ENCODE data around the gene ZNF681.

Gene ZNF681

GRCh38 chr19:23774524-23774971, 15.9 kb upstream of the ZNF681 start:
- H3K27me3 ChIP-seq (ENCODE audit: insufficient read depth, low read length): no peaks in the 10 kb centered on the region
- H3K36me3 ChIP-seq (ENCODE audit: insufficient read depth, low read length): no peaks in the 10 kb centered on the region
- no peaks in the 10 kb centered on the region for H3K79me2 ChIP-seq (ENCODE audit: control insufficient read depth, insufficient read depth, low read length, unreplicated experiment)
- no peak overlapping the region for H2AFZ ChIP-seq (ENCODE audit: low read length, unreplicated experiment)
- no peak overlapping the region for H3K4me3 ChIP-seq (ENCODE audit: low read depth, low read length)
- H3K27ac ChIP-seq (ENCODE audit: low read depth, low read length): peak overlapping the region; percentile 29; the same call in 1 of the 2 replicates
- H3K4me1 ChIP-seq (ENCODE audit: control insufficient read depth, insufficient read depth, low read length, unreplicated experiment): no peaks in the 10 kb centered on the region

- no peak overlapping the region for H2AFZ ChIP-seq (ENCODE audit: low read length, unreplicated experiment)
- no peaks in the 10 kb centered on the region for H3K36me3 ChIP-seq (ENCODE audit: insufficient read depth, low read length)
- no peaks in the 10 kb centered on the region for H3K4me1 ChIP-seq (ENCODE audit: control insufficient read depth, insufficient read depth, low read length, unreplicated experiment)
- peak overlapping the region; percentile 29; the same call in 1 of the 2 replicates for H3K27ac ChIP-seq (ENCODE audit: low read depth, low read length)
- no peak overlapping the region for H3K4me3 ChIP-seq (ENCODE audit: low read depth, low read length)
- no peaks in the 10 kb centered on the region for H3K79me2 ChIP-seq (ENCODE audit: control insufficient read depth, insufficient read depth, low read length, unreplicated experiment)
- no peaks in the 10 kb centered on the region for H3K27me3 ChIP-seq (ENCODE audit: insufficient read depth, low read length)
Observed at GRCh38 chr19:23774106-23774505, 15.4 kb upstream of the ZNF681 start.

- no peak overlapping the region for H3K27ac ChIP-seq (ENCODE audit: low read depth, low read length)
- no peaks in the 10 kb centered on the region for H3K27me3 ChIP-seq (ENCODE audit: insufficient read depth, low read length)
- no peak overlapping the region for H3K4me3 ChIP-seq (ENCODE audit: low read depth, low read length)
- H3K4me1 ChIP-seq (ENCODE audit: control insufficient read depth, insufficient read depth, low read length, unreplicated experiment): no peaks in the 10 kb centered on the region
- H2AFZ ChIP-seq (ENCODE audit: low read length, unreplicated experiment): no peak overlapping the region
- H3K36me3 ChIP-seq (ENCODE audit: insufficient read depth, low read length): no peaks in the 10 kb centered on the region
- H3K79me2 ChIP-seq (ENCODE audit: control insufficient read depth, insufficient read depth, low read length, unreplicated experiment): no peaks in the 10 kb centered on the region
Observed at GRCh38 chr19:23772675-23773063, 14.0 kb upstream of the ZNF681 start.

- no peaks in the 10 kb centered on the region for H3K79me2 ChIP-seq (ENCODE audit: control insufficient read depth, insufficient read depth, low read length, unreplicated experiment)
- no peaks in the 10 kb centered on the region for H3K36me3 ChIP-seq (ENCODE audit: insufficient read depth, low read length)
Observed at GRCh38 chr19:23771761-23772674, 13.3 kb upstream of the ZNF681 start.

DNA sequence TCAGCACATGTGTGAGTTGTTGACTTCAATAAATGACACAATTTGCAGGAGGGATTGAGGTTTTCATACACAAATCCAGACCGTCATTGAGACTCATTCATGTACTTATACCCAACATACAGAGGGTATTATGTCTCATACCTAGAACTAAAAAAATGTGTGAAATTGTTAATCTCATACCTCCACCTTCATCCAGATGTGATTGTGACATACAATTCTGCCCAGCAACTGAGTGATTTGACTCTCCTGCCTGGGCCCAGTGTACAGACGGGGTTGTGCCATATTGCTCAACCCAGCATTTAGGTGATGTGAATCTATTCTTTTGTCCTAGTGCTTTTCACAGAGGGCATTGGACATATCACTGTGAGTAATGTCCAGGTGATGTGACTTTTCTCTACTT, 12.6 kb upstream of the ZNF681 start:
- Histone ChIP-seq H3K4me1 (ENCODE audit: control insufficient read depth, insufficient read depth, low read length, unreplicated experiment) (no peaks in the 10 kb centered on the region), H2AFZ (ENCODE audit: low read length, unreplicated experiment) (no peak overlapping the region), H3K27me3 (ENCODE audit: insufficient read depth, low read length) (no peaks in the 10 kb centered on the region), H3K79me2 (ENCODE audit: control insufficient read depth, insufficient read depth, low read length, unreplicated experiment) (no peaks in the 10 kb centered on the region), H3K27ac (ENCODE audit: low read depth, low read length) (no peak overlapping the region), H3K36me3 (ENCODE audit: insufficient read depth, low read length) (no peaks in the 10 kb centered on the region), H3K4me3 (ENCODE audit: low read depth, low read length) (no peak overlapping the region)

More at GRCh38 chr19:23771761-23772674, 13.3 kb upstream of the ZNF681 start:
- no peak overlapping the region for H3K4me3 ChIP-seq (ENCODE audit: low read depth, low read length)
- H3K4me1 ChIP-seq (ENCODE audit: control insufficient read depth, insufficient read depth, low read length, unreplicated experiment): no peaks in the 10 kb centered on the region
- H3K27me3 ChIP-seq (ENCODE audit: insufficient read depth, low read length): no peaks in the 10 kb centered on the region
- no peak overlapping the region for H2AFZ ChIP-seq (ENCODE audit: low read length, unreplicated experiment)
- H3K27ac ChIP-seq (ENCODE audit: low read depth, low read length): no peak overlapping the region

GRCh38 chr19:23770672-23771250, 12.1 kb upstream of the ZNF681 start:
- no peaks in the 10 kb centered on the region for H3K79me2 ChIP-seq (ENCODE audit: control insufficient read depth, insufficient read depth, low read length, unreplicated experiment)
- no peak overlapping the region for H2AFZ ChIP-seq (ENCODE audit: low read length, unreplicated experiment)
- H3K4me3 ChIP-seq (ENCODE audit: low read depth, low read length): no peak overlapping the region
- no peak overlapping the region for H3K27ac ChIP-seq (ENCODE audit: low read depth, low read length)
- no peaks in the 10 kb centered on the region for H3K4me1 ChIP-seq (ENCODE audit: control insufficient read depth, insufficient read depth, low read length, unreplicated experiment)
- H3K36me3 ChIP-seq (ENCODE audit: insufficient read depth, low read length): no peaks in the 10 kb centered on the region
- no peaks in the 10 kb centered on the region for H3K27me3 ChIP-seq (ENCODE audit: insufficient read depth, low read length)

DNA sequence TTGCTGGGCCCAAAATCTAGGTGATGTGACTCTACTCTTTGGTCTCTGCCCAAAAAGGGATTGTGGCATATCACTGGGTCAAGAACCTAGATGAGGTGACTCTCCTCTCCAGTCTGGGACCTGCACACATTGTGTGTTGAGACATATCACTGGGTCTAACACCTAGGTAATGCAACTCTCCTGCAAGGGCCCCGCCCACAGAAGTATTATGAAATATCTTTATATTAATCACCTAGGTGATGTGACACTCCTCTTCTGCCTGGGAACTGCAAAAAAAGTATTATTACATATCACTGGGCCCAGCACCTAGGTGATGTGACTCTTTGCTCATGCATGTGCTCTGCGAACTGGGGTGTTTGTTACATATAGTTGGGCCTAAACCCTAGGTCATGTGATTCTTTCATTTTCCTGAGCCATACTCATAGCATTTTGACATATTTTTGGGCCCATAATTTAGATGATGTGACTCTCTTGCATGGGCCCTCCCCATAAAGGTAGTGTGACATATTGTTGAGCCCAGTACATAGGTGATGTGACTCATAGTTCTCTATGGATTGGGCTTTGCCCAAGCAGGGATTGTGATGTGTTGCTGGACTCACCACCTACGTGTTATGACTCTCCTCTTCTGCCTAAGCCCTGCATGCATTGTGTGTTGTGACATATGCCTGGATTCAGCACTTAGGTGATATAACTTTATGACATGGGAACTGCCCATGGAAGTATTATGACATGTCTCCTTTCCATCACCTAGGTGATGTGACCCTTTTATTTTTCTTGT, 11.2 kb upstream of the ZNF681 start:
- Histone ChIP-seq H3K4me1 (ENCODE audit: control insufficient read depth, insufficient read depth, low read length, unreplicated experiment) (no peaks in the 10 kb centered on the region), H3K27me3 (ENCODE audit: insufficient read depth, low read length) (no peaks in the 10 kb centered on the region), H3K27ac (ENCODE audit: low read depth, low read length) (no peak overlapping the region), H3K4me3 (ENCODE audit: low read depth, low read length) (no peak overlapping the region), H2AFZ (ENCODE audit: low read length, unreplicated experiment) (no peak overlapping the region), H3K79me2 (ENCODE audit: control insufficient read depth, insufficient read depth, low read length, unreplicated experiment) (no peaks in the 10 kb centered on the region), H3K36me3 (ENCODE audit: insufficient read depth, low read length) (no peaks in the 10 kb centered on the region)

DNA sequence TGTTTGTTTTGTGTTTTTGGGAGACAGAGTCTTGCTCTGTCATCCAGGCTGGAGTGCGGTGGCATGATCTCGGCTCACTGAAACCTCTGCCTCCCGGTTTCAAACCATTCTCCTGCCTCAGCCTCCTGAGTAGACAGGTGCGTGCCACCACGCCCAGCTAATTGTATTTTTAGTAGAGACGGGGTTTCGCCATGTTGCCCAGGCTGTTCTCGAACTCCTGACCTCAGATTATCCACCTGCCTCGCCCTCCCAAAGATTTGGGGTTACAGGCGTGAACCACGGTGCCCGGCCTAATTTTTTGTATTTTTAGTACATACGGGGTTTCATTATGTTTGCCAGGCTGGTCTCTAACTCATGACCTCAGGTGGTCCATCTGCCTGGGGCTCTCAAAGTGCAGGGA, 8.3 kb upstream of the ZNF681 start:
- H3K4me1 ChIP-seq (ENCODE audit: control insufficient read depth, insufficient read depth, low read length, unreplicated experiment): no peaks in the 10 kb centered on the region
- H2AFZ ChIP-seq (ENCODE audit: low read length, unreplicated experiment): no peak overlapping the region
- H3K27ac ChIP-seq (ENCODE audit: low read depth, low read length): no peak overlapping the region
- no peaks in the 10 kb centered on the region for H3K36me3 ChIP-seq (ENCODE audit: insufficient read depth, low read length)
- no peaks in the 10 kb centered on the region for H3K27me3 ChIP-seq (ENCODE audit: insufficient read depth, low read length)
- no peak overlapping the region for H3K4me3 ChIP-seq (ENCODE audit: low read depth, low read length)
- H3K79me2 ChIP-seq (ENCODE audit: control insufficient read depth, insufficient read depth, low read length, unreplicated experiment): no peaks in the 10 kb centered on the region

- H3K27ac ChIP-seq (ENCODE audit: low read depth, low read length): no peak overlapping the region
- H3K4me3 ChIP-seq (ENCODE audit: low read depth, low read length): no peak overlapping the region
- H3K36me3 ChIP-seq (ENCODE audit: insufficient read depth, low read length): no peaks in the 10 kb centered on the region
- no peaks in the 10 kb centered on the region for H3K79me2 ChIP-seq (ENCODE audit: control insufficient read depth, insufficient read depth, low read length, unreplicated experiment)
- H2AFZ ChIP-seq (ENCODE audit: low read length, unreplicated experiment): no peak overlapping the region
- no peaks in the 10 kb centered on the region for H3K4me1 ChIP-seq (ENCODE audit: control insufficient read depth, insufficient read depth, low read length, unreplicated experiment)
- H3K27me3 ChIP-seq (ENCODE audit: insufficient read depth, low read length): no peaks in the 10 kb centered on the region
Observed at GRCh38 chr19:23764781-23765180, 6.1 kb upstream of the ZNF681 start.

- no peaks in the 10 kb centered on the region for H3K36me3 ChIP-seq (ENCODE audit: insufficient read depth, low read length)
- peak overlapping the region; percentile 82 for H3K4me3 ChIP-seq (ENCODE audit: low read depth, low read length)
- H3K27me3 ChIP-seq (ENCODE audit: insufficient read depth, low read length): no peaks in the 10 kb centered on the region
- H3K27ac ChIP-seq (ENCODE audit: low read depth, low read length): no peak overlapping the region
- H3K79me2 ChIP-seq (ENCODE audit: control insufficient read depth, insufficient read depth, low read length, unreplicated experiment): peaks cover 4% of the 10 kb centered on the region
- H2AFZ ChIP-seq (ENCODE audit: low read length, unreplicated experiment): peak overlapping the region; percentile 87
- no peaks in the 10 kb centered on the region for H3K4me1 ChIP-seq (ENCODE audit: control insufficient read depth, insufficient read depth, low read length, unreplicated experiment)
Observed at GRCh38 chr19:23762884-23763711, 4.4 kb upstream of the ZNF681 start.
